ENCODE measurements around the gene SLC6A1.

- TF ChIP-seq YY1 (IDR thresholded peaks at IDR 0.05; ENCODE audit: low read depth): no peak
- no peak for TF ChIP-seq RFX5 (IDR thresholded peaks at IDR 0.05; ENCODE audit: low read length)
- TF ChIP-seq POLR2AphosphoS5 (IDR thresholded peaks at IDR 0.05; ENCODE audit: low read depth, low read length): no peak
- TF ChIP-seq GABPA (IDR thresholded peaks at IDR 0.05; ENCODE audit: low read depth): no peak
- no peak for TF ChIP-seq CTCF (IDR thresholded peaks at IDR 0.05)
- TF ChIP-seq, protein P1, sequence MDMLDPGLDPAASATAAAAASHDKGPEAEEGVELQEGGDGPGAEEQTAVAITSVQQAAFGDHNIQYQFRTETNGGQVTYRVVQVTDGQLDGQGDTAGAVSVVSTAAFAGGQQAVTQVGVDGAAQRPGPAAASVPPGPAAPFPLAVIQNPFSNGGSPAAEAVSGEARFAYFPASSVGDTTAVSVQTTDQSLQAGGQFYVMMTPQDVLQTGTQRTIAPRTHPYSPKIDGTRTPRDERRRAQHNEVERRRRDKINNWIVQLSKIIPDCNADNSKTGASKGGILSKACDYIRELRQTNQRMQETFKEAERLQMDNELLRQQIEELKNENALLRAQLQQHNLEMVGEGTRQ (IDR thresholded peaks at IDR 0.05; ENCODE audit: borderline replicate concordance, low read depth, low read length): no peak
- no peak for TF ChIP-seq RAD21 (IDR thresholded peaks at IDR 0.05; ENCODE audit: low read length)
- no peak for TF ChIP-seq ELF1 (IDR thresholded peaks at IDR 0.05)
- no peak for TF ChIP-seq EZH2phosphoT487 (IDR thresholded peaks at IDR 0.05; ENCODE audit: borderline replicate concordance, low read depth)
- TF ChIP-seq TAF1 (IDR thresholded peaks at IDR 0.05; ENCODE audit: borderline replicate concordance, low read depth, low read length): no peak
- no peak for TF ChIP-seq CHD2 (IDR thresholded peaks at IDR 0.05; ENCODE audit: low read length, partially characterized antibody)
- TF ChIP-seq, protein P2, sequence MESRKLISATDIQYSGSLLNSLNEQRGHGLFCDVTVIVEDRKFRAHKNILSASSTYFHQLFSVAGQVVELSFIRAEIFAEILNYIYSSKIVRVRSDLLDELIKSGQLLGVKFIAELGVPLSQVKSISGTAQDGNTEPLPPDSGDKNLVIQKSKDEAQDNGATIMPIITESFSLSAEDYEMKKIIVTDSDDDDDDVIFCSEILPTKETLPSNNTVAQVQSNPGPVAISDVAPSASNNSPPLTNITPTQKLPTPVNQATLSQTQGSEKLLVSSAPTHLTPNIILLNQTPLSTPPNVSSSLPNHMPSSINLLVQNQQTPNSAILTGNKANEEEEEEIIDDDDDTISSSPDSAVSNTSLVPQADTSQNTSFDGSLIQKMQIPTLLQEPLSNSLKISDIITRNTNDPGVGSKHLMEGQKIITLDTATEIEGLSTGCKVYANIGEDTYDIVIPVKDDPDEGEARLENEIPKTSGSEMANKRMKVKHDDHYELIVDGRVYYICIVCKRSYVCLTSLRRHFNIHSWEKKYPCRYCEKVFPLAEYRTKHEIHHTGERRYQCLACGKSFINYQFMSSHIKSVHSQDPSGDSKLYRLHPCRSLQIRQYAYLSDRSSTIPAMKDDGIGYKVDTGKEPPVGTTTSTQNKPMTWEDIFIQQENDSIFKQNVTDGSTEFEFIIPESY (IDR thresholded peaks at IDR 0.05; ENCODE audit: borderline replicate concordance, low read depth): no peak
- TF ChIP-seq, protein P3, sequence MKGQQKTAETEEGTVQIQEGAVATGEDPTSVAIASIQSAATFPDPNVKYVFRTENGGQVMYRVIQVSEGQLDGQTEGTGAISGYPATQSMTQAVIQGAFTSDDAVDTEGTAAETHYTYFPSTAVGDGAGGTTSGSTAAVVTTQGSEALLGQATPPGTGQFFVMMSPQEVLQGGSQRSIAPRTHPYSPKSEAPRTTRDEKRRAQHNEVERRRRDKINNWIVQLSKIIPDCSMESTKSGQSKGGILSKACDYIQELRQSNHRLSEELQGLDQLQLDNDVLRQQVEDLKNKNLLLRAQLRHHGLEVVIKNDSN (IDR thresholded peaks at IDR 0.05; ENCODE audit: borderline replicate concordance, low read depth): no peak
- no peak for TF ChIP-seq MEF2A (IDR thresholded peaks at IDR 0.05; ENCODE audit: borderline replicate concordance, low read depth)
Measured at GRCh38 chr3:11034309-11034985, 41.9 kb downstream of the SLC6A1 start.
